HG02943 (cell line): ENCODE data around the gene PTPN6.

Source experiments
- ATAC-seq: cut with Tn5 transposase; IDR thresholded peaks from one replicate; pipeline ENCODE4 v1.9.1; 2021; ENCODE audit warnings: mild to moderate bottlenecking, low read depth, moderate library complexity; ENCODE audit not compliant: unreplicated experiment

The PTPN6 gene

GRCh38 chr12:6963791-6964413 lies 12.7 kb downstream of the PTPN6 start:
- ATAC-seq = no peak

GRCh38 chr12:6964605-6965025 lies 13.5 kb downstream of the PTPN6 start:
- ATAC-seq = no peak

- no peak for ATAC-seq
These were observed 14.0 kb downstream of the PTPN6 start for GRCh38 chr12:6965026-6965661.

GRCh38 chr12:6965714-6966113 lies 14.6 kb downstream of the PTPN6 start:
- ATAC-seq = no peak

GRCh38 chr12:6966351-6966750 lies 15.2 kb downstream of the PTPN6 start:
- ATAC-seq = no peak

DNA sequence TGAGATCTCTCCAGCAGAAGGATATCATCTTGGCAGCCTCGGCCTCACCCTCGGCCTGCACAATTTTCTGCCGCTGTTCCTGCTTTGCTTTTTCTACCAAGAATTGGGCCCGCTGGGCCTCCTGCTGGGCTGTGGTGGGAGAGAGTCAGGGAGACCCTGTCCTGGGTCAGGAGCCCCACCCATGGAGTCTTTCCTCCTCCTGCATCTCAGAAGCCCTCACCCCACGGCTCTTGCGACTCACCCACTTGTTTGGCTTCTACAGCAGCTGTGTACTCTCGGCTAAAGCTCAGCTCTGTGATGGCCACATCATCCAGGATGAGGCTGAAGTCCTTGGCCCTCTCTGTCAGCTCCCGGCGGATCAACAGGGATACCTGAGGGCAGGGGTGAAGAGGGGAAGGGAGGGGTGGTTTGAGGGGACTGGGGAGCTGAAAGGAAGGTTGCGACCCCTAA lies 16.5 kb downstream of the PTPN6 start:
- ATAC-seq = no peak

DNA sequence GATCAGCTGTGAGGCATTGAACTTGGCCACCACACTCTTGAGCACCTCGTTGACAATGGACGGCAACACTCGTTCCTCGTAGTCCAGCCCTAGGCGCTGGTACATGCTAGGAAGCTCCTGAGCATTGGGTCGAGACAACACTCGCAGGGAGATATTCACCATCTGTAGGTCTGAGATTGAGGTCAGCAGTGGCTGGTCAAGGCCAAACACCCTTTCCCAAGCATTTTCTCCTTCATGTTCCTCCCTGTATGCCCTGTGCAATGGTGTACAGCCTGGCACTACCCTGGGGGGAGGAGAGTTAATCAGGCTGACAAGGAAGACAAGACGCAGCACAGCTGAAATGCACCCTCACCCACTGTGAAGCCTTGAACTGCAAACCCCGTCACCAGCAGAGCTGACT lies 17.3 kb downstream of the PTPN6 start:
- ATAC-seq = no peak

DNA sequence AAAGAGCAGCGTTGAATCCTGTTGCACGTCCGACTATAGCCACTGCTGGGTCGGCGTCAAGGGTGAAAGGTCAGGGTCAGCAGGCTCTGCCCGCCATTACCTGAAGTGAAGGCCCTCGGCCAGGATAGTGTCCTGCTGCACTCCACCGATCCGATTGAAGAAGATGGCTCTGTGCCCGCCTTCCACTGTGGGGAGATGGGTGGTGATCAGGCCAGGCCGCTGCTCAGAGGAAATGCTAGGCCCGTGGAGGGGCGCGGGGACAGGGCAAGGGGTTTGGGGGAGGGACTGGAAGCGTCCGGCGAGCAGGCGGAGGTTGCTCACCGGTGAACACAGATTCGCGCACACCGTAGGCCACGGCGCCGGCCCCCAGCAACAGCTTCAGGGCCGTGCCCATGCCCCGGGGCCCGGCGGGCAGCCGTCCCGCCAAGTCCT lies 19.0 kb downstream of the PTPN6 start:
- ATAC-seq = peak; percentile 24

DNA sequence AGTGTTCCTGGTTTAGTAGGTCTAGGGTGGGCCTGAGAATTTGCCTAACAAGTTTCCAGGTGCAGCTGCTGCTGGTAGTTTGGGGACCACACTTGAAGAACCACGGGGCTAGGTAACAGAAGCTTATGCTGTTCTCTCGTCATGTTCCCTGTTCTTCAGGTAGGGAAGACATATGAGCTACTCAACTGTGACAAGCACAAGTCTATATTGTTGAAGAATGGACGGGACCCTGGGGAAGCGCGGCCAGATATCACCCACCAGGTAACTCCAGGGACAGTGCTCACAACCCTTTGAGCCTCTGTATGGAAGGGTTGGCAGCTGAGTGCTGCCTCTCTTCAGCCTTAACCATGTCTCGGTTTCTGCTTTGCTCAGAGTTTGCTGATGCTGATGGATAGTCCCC lies 23.0 kb downstream of the PTPN6 start:
- no peak for ATAC-seq

GRCh38 chr12:6975297-6976032 lies 24.3 kb downstream of the PTPN6 start:
- ATAC-seq = no peak

DNA sequence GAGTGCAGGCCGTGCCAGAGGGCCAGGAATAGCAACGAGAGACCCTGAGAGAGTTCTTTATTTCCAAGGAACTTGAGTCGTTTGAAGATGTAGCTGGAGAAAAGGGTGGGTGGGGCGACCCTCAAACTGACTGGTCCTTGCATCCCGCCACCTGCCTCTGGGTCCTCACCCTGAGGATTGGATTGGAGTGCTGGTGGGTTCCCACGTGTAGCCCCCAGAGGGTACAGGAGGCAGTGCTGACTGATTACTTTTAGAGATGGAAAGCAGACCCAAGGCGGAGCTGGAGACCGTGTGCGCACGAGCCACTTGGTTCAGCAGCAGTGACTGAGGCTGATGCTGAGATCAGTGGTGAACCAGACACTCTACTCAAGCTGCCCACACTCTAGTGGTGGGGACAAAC lies 26.5 kb downstream of the PTPN6 start:
- ATAC-seq = no peak

DNA sequence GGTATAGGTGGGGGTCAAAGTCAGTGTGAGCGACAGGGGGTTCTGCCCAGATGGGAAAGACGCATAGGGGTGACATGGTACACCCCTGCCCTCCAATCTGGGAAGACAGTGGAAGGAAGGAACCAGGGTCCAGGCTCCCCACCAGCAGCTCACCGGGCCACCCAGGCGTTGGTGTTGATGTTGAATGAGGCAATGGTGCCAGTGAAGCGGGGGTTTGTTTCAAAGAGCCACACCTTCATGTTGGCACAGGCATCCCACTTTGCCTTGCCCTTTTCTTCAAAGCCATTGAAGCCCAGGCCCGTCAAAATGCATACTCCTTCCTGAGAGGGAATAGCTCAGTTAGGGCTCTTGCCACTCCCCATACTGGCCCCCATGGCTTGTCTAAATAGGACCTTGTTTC lies 27.0 kb downstream of the PTPN6 start:
- no peak for ATAC-seq

DNA sequence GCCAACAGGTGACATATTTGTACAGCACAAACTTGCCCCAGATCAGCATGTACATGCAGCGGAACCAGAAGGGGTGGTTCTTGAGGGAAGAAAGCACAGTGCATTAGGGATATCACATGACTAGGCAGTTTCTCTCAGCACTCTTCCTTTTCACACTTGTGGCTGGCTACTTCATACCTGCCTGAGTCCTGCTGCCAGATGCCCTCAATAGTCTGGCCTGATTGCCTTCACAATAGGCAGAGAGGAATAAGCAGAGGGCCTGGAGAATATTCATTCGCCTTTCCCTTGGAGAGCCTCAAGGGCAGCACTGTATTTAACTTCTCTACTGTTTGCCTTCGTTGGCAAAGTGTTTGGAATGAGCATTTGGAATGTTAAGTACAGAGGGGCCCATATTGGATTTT lies 27.5 kb downstream of the PTPN6 start:
- ATAC-seq = no peak

- ATAC-seq = no peak
These were observed 27.9 kb downstream of the PTPN6 start for GRCh38 chr12:6979021-6979420.

- ATAC-seq = no peak
These were observed 28.3 kb downstream of the PTPN6 start for GRCh38 chr12:6979453-6979852.

- ATAC-seq = no peak
These were observed 28.9 kb downstream of the PTPN6 start for GRCh38 chr12:6980075-6980474.

- ATAC-seq = no peak
These were observed 29.6 kb downstream of the PTPN6 start for GRCh38 chr12:6980740-6981139.

DNA sequence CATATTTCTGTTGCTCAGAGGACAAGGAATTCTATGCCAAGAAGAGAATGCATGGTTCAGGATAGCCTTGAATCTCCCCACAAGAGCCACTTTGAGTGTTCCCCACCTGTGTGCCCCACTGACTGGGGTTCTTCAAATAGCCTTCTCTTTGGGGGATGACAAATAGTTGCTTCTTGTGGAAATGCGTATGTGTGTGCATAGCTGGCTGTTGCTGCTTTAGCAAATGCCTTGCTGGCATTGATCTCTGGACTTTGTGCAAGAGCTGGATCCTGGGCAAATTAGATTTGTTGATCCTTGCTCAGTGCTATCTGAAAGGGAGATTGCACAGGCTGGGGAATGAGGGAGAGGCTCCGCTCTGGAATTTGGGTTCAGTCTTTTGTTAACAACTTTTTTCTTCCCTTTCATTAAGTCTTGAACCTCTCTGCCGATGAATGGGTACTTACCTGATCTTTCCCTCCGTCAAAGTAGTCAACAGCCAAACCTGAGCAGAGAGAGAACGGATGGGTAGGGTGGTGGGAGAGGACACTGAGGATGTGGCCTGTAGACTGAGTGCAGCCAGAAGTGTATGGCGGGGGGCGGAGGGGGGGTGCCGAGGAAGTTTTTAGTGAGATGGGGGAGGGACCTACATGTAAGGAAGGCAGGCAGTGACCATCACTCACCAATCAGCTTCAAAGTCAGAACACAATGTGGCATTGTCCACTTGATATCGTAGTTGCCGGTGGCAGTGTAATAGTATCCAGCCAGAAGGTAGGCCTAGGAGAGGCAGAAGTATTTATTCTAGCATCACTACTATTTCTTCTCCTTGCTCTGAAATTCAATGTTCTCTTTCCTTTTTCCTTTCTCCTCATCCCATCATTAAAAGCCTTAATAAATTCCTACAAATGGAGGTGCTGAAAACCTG lies 30.2 kb downstream of the PTPN6 start:
- ATAC-seq = no peak

GRCh38 chr12:6982532-6982931 lies 31.4 kb downstream of the PTPN6 start:
- no peak for ATAC-seq

GRCh38 chr12:6987956-6988553 lies 36.9 kb downstream of the PTPN6 start:
- ATAC-seq = no peak
